ENCODE data around the gene AKR1E2. TPM values are rescaled to one million over a fixed set of nuclear protein-coding genes. Genes with fewer than 3 reads are reported as not detected.

Gene AKR1E2
- 1 to 10 TPM; 6.1 to 7.3 TPM for total RNA-seq

DNA sequence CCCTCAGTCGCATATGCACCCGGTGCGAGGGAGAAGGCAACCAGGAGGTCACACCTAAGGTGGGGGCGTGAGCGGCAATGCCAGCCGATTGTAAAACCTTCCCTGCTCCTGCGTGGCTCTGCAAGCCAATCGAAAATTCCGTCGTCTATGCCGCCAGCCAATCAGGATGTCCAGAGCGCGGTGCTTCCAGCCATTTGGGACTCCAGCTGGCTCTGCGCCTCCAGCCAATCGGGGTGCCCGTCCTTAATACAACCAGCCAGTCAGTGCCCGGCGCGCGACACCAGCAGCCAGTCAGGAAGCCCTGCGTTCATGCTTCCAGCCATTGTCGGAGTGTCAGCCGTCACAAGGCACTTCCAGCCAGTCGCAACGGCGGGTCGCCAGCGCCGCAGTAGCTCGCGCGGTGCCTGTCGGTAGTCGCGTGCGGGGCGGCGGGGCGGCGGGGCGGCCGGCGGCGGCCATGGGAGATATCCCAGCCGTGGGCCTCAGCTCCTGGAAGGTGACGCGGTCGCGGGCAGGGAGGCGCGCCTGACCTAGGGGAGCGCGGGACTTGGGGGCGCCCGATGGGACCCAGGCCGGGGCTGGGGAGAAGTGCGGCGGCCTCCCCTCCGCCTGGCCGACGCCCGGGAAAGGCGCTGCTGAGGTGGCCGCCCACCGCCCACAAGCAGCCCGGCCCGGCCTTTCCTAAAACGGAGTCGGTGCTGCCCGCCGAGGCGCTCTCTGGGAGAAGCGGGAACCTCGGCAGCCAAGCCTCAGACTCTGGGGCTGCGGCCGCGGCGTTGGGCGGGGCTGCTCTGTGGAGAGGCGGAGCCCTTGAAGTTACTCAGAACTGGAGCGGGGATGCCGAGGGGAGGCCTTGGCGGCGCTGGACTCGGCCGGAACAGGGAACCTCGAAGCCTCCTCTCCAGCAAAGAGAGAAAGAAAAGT, at the start of gene AKR1E2:
Gene AKR1E2, plus strand, starts transcription at position 340 of the 924 bp plus-strand sequence. Its CDS starts 118 bp downstream, at position 458.

Other genes starting within 250 kb of the AKR1E2 start
- under 1 TPM; 0.63 to 0.91 TPM for gene AKR1C1, start 137.2 kb downstream of the AKR1E2 start, total RNA-seq
- gene AKR1C2, start 177.7 kb downstream of the AKR1E2 start, total RNA-seq, result not detected

All from activated naive CD4-positive, alpha-beta T cell treated with anti-CD3 and anti-CD28 coated beads, Interleukin-2, amount 10 ng/mL, durations not matched to agents 5 hours and 36 hours (primary cell).